ENCODE measurements around the gene USP28.

GRCh38 chr11:113901141-113901540 lies 25.8 kb upstream of the USP28 start:
- TF ChIP-seq, protein P1, sequence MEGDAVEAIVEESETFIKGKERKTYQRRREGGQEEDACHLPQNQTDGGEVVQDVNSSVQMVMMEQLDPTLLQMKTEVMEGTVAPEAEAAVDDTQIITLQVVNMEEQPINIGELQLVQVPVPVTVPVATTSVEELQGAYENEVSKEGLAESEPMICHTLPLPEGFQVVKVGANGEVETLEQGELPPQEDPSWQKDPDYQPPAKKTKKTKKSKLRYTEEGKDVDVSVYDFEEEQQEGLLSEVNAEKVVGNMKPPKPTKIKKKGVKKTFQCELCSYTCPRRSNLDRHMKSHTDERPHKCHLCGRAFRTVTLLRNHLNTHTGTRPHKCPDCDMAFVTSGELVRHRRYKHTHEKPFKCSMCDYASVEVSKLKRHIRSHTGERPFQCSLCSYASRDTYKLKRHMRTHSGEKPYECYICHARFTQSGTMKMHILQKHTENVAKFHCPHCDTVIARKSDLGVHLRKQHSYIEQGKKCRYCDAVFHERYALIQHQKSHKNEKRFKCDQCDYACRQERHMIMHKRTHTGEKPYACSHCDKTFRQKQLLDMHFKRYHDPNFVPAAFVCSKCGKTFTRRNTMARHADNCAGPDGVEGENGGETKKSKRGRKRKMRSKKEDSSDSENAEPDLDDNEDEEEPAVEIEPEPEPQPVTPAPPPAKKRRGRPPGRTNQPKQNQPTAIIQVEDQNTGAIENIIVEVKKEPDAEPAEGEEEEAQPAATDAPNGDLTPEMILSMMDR (conservative IDR thresholded peaks at IDR 0.05 in 1 of 2, IDR thresholded peaks at IDR 0.05 in 1 of 2; ENCODE audit: low read depth in 1 of 2, low read length in 2 of 2), result no peak
- no peak for TF ChIP-seq EZH2 (IDR thresholded peaks at IDR 0.05; ENCODE audit: low read length, missing control alignments)
